Stimulated activated CD4-positive, alpha-beta T cell treated with anti-CD3 and anti-CD28 coated beads, Interleukin-15, amount 100 ng/mL, for 48 hours (primary cell): ENCODE measurements around the gene RAB17.
"Not testable (repeated sequence)": the region's sequence is repeated elsewhere in the genome, so short reads cannot be mapped to it uniquely, and the experiment has no call there.

ENCODE experiments used
- DNase-seq, 2 donors: peaks; one replicate each; pipeline ENCODE4 v3.0.0-alpha.2; 2020; ENCODE audit warnings: low read depth in 2 of 2

The RAB17 gene

GRCh38 chr2:237624565-237624964 is 34.0 kb upstream of the RAB17 start:
- no peak for DNase-seq

- DNase-seq, result no peak
These were observed 33.2 kb upstream of the RAB17 start for GRCh38 chr2:237623428-237624403.

GRCh38 chr2:237618449-237618848 is 27.9 kb upstream of the RAB17 start:
- no peak for DNase-seq

- no peak for DNase-seq
These were observed 27.1 kb upstream of the RAB17 start for GRCh38 chr2:237617587-237617982.

- DNase-seq, result no peak
These were observed 26.4 kb upstream of the RAB17 start for GRCh38 chr2:237616734-237617586.

- DNase-seq, result no peak
These were observed 25.8 kb upstream of the RAB17 start for GRCh38 chr2:237616373-237616733.

GRCh38 chr2:237615631-237616249 is 25.2 kb upstream of the RAB17 start:
- no peak for DNase-seq

- no peak for DNase-seq
These were observed 23.7 kb upstream of the RAB17 start for GRCh38 chr2:237614151-237614720.

GRCh38 chr2:237613679-237614078 is 23.1 kb upstream of the RAB17 start:
- no peak for DNase-seq

GRCh38 chr2:237612527-237613357 is 22.2 kb upstream of the RAB17 start:
- no peak for DNase-seq

- not testable (repeated sequence) for DNase-seq
These were observed 16.0 kb upstream of the RAB17 start for GRCh38 chr2:237606522-237606921.

GRCh38 chr2:237604960-237605359 is 14.4 kb upstream of the RAB17 start:
- DNase-seq, result no peak

- DNase-seq, result no peak
These were observed 13.9 kb upstream of the RAB17 start for GRCh38 chr2:237604391-237604790.

- peak in 1 of 2 donors; percentile 20 for DNase-seq
These were observed 13.3 kb upstream of the RAB17 start for GRCh38 chr2:237603718-237604362.

- DNase-seq, result no peak
These were observed 12.6 kb upstream of the RAB17 start for GRCh38 chr2:237603049-237603717.

GRCh38 chr2:237602409-237602808 is 11.9 kb upstream of the RAB17 start:
- no peak for DNase-seq

- no peak for DNase-seq
These were observed 11.1 kb upstream of the RAB17 start for GRCh38 chr2:237601453-237602116.

- no peak for DNase-seq
These were observed 9.8 kb upstream of the RAB17 start for GRCh38 chr2:237600205-237600846.
